ENCODE results near the gene ZNF749. TPM values are rescaled to one million over a fixed set of nuclear protein-coding genes. Genes with fewer than 3 reads are reported as not detected.
A peak's percentile ranks its signal among the peaks of the same experiment; 100 is the strongest.

The ZNF749 gene
- total RNA-seq, 1 experiment from 2014 or later, result 19.4 TPM

GRCh38 chr19:57419439-57419838, 15.7 kb upstream of the ZNF749 start:
- DNase-seq, result no peak
- Histone ChIP-seq H3K27ac (no peak overlapping the region), H4K20me1 (ENCODE audit: insufficient read depth) (no peaks in the 10 kb centered on the region), H3F3A (ENCODE audit: insufficient read depth, low read depth) (no peaks in the 10 kb centered on the region), H3K4me2 (no peak overlapping the region), H3K79me2 (ENCODE audit: low read depth) (no peaks in the 10 kb centered on the region), H3K4me3 (no peak overlapping the region), H3K4me1 (replicated peaks; ENCODE audit: insufficient read depth) (no peaks in the 10 kb centered on the region), H3K36me3 (ENCODE audit: low read depth) (peaks cover 47% of the 10 kb centered on the region), H3K27me3 (ENCODE audit: insufficient read depth, low read depth) (no peaks in the 10 kb centered on the region), H2AFZ (no peak overlapping the region), H3K9me3 (ENCODE audit: insufficient read depth, low read depth) (peaks cover 48% of the 10 kb centered on the region), H3K9me2 (ENCODE audit: insufficient read depth) (no peaks in the 10 kb centered on the region)
- intact Hi-C loops (cut with micrococcal nuclease; ENCODE audit: unreplicated experiment), result no loop called here
- ChIA-PET POLR2A (ENCODE audit: unreplicated experiment) (no interaction called here), CTCF (no interaction called here)
- no TSS peak for BruUV-seq (replicated peaks)
- TF ChIP-seq CTCF (conservative IDR thresholded peaks at IDR 0.05) (no peak), EZH2 (IDR thresholded peaks at IDR 0.05; ENCODE audit: low read depth) (no peak)

- CTCF ChIA-PET, result no interaction called here
- intact Hi-C loops (cut with micrococcal nuclease; ENCODE audit: unreplicated experiment), result no loop called here
- peaks cover 48% of the 10 kb centered on the region for H3K9me3 ChIP-seq (ENCODE audit: insufficient read depth, low read depth)
- peaks cover 45% of the 10 kb centered on the region for H3K36me3 ChIP-seq (ENCODE audit: low read depth)
- no peak for DNase-seq
- H3K27ac ChIP-seq, result no peak overlapping the region
- H3K4me2 ChIP-seq, result no peak overlapping the region
- no peaks in the 10 kb centered on the region for H3K27me3 ChIP-seq (ENCODE audit: insufficient read depth, low read depth)
- H2AFZ ChIP-seq, result no peak overlapping the region
- H4K20me1 ChIP-seq (ENCODE audit: insufficient read depth), result no peaks in the 10 kb centered on the region
- BruUV-seq (replicated peaks), result no TSS peak
- H3K79me2 ChIP-seq (ENCODE audit: low read depth), result no peaks in the 10 kb centered on the region
- POLR2A ChIA-PET (ENCODE audit: unreplicated experiment), result no interaction called here
- no peak for TF ChIP-seq CTCF (conservative IDR thresholded peaks at IDR 0.05)
- H3K4me1 ChIP-seq (replicated peaks; ENCODE audit: insufficient read depth), result no peaks in the 10 kb centered on the region
- H3F3A ChIP-seq (ENCODE audit: insufficient read depth, low read depth), result no peaks in the 10 kb centered on the region
- H3K4me3 ChIP-seq, result no peak overlapping the region
- no peaks in the 10 kb centered on the region for H3K9me2 ChIP-seq (ENCODE audit: insufficient read depth)
Measured at GRCh38 chr19:57421037-57421436, 14.1 kb upstream of the ZNF749 start.

- Histone ChIP-seq H3F3A (ENCODE audit: insufficient read depth, low read depth) (no peaks in the 10 kb centered on the region), H3K4me2 (peak overlapping the region; percentile 75), H2AFZ (peak overlapping the region; percentile 85), H3K36me3 (ENCODE audit: low read depth) (peaks cover 10% of the 10 kb centered on the region), H3K4me3 (peak overlapping the region; percentile 81), H4K20me1 (ENCODE audit: insufficient read depth) (no peaks in the 10 kb centered on the region), H3K27ac (no peak overlapping the region), H3K4me1 (replicated peaks; ENCODE audit: insufficient read depth) (peaks cover 16% of the 10 kb centered on the region), H3K9me3 (ENCODE audit: insufficient read depth, low read depth) (no peaks in the 10 kb centered on the region), H3K9me2 (ENCODE audit: insufficient read depth) (no peaks in the 10 kb centered on the region), H3K27me3 (ENCODE audit: insufficient read depth, low read depth) (no peaks in the 10 kb centered on the region), H3K79me2 (ENCODE audit: low read depth) (peaks cover 41% of the 10 kb centered on the region)
- ChIA-PET POLR2A (ENCODE audit: unreplicated experiment) (no interaction called here), CTCF (no interaction called here)
- TSS peak; percentile 92 for BruUV-seq (replicated peaks)
- TF ChIP-seq CTCF (conservative IDR thresholded peaks at IDR 0.05) (no peak), EZH2 (IDR thresholded peaks at IDR 0.05; ENCODE audit: low read depth) (no peak)
- DNase-seq, result no peak
- intact Hi-C loops (cut with micrococcal nuclease; ENCODE audit: unreplicated experiment), result loop anchor here (1.0 to 2.0 kb wide), 6 partner anchors 23 to 748 kb away; partner anchors contain the start of genes TRAPPC2B, ZNF17, ZNF419 and ZNF547
Measured at GRCh38 chr19:57434386-57435061, 601 bp upstream of the ZNF749 start.

Data from PC-9 (cell line).